ENCODE results near the gene LMBR1.

DNA sequence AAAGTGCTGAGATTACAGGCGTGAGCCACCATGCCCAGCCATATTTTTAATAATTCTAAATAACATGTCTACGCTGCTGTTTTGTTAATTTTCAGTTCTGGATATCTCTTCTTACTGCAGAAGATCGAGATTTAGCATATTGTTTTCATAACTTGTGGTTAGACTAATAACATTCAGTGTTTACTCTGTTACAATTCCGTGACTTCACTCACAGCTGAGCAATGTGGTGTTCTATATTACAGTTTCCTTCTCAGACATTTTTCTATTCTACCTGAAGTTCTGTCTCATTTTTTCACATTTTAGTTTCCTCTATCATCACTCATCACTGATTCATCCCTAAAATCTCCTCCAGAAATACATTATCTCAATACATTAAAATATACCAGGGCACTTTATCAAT lies 241.5 kb downstream of the LMBR1 start:
- TF ChIP-seq TARDBP (IDR thresholded peaks at IDR 0.05) (no peak), SUZ12 (IDR thresholded peaks at IDR 0.05) (no peak), ARNT (IDR thresholded peaks at IDR 0.05) (no peak), ELF4 (IDR thresholded peaks at IDR 0.05) (no peak), NFRKB (IDR thresholded peaks at IDR 0.05) (no peak), FOXM1 (IDR thresholded peaks at IDR 0.05; ENCODE audit: borderline replicate concordance) (no peak), ZNF384 (IDR thresholded peaks at IDR 0.05) (no peak), BHLHE40 (IDR thresholded peaks at IDR 0.05; ENCODE audit: borderline replicate concordance) (no peak), L3MBTL2 (conservative IDR thresholded peaks at IDR 0.05) (no peak), CTBP1 (IDR thresholded peaks at IDR 0.05; ENCODE audit: borderline replicate concordance) (no peak)
